SW480 (cell line): ENCODE results near the gene NAPG.
A peak's percentile ranks its signal among the peaks of the same experiment; 100 is the strongest.
"Not testable (repeated sequence)": the region's sequence is repeated elsewhere in the genome, so short reads cannot be mapped to it uniquely, and the experiment has no call there.

Experiments
- DNase-seq: peaks from one replicate; pipeline ENCODE4 v3.0.0-alpha.2; 2016; ENCODE audit warnings: low spot score

The NAPG gene

DNA sequence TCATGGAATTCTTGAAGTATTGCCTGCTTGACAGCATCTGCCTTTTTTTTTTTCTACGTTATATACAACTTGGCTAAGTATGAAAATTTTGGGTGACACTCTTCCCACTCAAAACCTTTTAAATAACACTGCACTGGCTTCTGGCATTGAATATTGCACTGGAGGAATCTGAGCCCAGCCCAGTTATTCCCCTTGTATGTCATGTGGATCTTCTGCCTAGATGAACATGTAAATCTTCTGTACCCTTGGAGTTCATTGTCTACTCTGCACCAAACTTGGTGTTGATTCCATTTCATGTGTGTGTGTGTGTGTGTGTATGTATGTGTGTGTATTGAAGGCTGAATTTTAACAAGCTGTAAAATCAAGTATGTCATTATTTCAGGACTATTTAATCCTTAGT lies 59.4 kb downstream of the NAPG start:
- DNase-seq = no peak

DNA sequence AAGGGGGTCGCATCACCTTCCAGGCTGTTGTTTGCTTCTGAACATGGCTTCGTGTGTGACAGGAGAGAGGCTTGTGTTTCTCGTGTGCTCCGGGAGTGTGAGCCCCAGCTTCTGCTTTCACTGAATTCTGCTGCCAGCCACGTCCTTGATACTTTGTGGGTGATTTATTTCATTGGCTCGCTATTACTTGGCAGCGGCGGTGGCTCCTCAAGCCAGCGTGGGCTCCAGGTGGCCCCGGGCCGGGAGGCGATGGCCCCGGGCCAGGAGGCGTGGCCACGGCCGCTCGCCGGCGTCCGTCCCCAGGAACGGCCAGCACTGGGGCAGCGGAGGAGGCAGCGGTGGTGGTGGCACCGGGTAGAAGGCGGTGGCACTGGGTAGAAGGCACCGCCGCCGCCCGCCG lies 63.1 kb downstream of the NAPG start:
- peak; percentile 27 for DNase-seq

DNA sequence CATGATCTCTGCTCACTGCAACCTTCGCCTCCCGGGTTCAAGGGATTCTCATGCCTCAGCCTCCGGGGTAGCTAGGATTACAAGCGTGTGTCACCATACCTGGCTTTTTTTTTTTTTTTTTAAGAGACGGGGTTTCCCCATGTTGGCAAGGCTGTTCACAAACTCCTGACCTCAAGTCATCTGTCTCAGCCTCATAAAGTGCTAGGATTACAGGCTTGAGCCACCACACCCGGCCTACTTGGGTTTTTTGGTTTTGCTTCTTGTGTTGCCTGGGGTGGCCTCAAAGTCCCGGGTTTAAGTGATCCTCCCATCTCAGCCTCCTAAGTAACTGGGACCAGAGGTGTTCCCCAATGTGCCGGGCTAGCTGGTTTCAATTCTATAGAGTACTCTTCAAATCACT lies 64.6 kb downstream of the NAPG start:
- no peak for DNase-seq

DNA sequence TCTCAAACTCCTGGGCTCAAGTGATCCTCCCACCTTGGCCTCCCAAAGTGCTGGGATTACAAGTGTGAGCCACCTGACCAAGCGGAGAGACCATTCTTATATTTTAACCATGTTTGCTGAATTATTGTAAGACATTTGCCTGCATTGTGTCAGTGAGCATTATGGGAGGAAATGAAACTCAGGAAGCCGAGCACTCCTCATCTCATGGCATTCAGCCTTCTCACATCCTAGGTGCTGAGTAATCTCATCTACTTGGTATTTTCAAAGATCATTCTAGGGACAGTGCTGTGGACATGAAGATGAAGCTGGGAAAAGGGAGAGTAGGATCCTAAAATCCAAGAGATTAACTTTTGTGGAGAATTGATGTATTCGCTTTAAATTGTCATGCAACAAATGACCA lies 66.1 kb downstream of the NAPG start:
- no peak for DNase-seq

DNA sequence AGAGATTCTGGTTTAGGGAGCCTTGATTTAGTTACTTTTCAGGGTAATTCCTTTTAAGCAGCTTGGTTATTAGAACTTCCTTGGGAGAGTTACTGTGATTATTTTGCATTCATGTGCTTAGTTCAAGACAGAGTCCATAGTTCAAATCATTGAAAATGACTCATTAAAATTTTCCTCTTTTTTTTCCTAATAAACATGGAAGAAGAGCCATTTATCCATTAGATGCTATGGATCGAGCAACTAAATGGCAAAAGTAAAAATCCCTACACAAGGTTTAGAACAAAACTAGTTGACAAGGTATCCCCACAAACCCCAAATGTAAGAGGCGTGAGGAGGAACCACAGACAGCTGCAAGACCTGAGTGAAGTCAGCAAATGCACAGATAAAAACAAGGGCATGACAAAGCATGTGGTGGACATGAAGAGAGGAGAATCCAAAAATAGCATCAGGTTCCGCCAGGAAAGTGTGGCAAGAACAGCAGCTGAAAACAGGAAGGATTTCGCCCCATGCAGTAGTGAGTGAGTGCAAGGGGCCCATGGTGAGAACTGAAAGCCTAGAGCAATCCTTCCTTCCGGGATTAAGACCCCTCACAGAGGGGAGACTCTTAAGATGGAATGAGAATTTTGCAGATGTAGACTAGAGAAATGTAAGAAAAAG lies 67.7 kb downstream of the NAPG start:
- not testable (repeated sequence) for DNase-seq

DNA sequence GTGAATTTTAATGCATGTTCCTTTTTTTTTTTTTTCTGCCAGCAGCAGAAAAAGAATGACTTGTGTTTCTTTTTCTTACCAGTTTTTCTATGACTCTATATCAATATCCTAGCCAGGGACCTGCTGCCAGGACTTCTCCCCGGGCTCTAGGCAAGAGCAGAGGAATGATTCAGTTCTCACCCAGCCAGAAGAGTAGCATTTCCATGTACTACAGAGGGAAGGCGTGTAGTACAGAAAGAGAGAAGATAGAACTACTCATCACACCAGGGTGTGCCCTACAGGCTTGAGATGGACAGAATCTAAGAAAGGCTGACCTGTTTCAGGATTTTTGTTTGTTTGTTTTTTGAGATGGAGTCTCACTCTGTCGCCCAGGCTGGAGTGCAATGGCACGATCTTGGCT lies 70.1 kb downstream of the NAPG start:
- DNase-seq = not testable (repeated sequence)

DNA sequence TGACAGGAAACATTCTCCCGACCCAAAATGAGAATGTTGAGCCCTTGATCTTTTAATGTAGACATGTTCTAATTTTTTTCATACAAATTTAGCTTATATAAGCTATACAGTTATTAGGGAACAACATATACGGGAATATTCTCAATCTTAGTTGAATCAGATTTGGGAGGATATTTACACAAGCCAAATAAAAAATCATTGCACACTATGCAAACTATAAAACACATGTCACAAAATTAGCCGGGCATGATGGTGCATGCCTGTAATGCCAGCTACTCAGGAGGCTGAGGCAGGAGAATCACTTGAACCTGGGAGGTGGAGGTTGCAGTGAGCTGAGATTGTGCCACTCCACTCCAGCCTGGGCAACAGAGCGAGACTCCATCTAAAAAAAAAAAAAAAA lies 71.9 kb downstream of the NAPG start:
- DNase-seq = not testable (repeated sequence)

DNA sequence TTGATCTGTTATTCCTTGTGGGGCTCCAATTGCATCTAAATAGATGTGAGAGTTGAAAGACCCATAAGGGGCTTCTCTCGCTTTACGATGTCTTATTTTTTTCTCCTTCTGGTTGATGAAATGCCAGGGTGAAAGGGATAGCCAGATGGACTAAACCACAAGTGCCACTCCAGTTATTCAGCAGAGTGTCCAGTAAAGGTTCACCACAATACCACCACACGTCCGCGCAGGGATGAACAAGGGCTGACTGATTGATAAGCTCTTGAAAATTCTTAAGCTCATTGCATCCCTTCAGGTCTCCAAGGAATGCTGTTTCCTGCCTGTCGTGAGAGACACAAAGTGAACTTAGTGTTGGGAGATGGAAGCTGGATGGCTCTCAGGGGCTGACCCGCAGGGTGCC lies 74.9 kb downstream of the NAPG start:
- not testable (repeated sequence) for DNase-seq
